Breast epithelium (tissue), 4 donors: ENCODE results near the gene SCN3A. TPM values are rescaled to one million over a fixed set of nuclear protein-coding genes. Genes with fewer than 3 reads are reported as not detected.

Experiments
- DNase-seq, 2 donors: peaks; one replicate each; pipeline ENCODE4 v3.0.0-alpha.2; 2019; ENCODE audit warnings: low spot score in 2 of 2
- H3K27ac ChIP-seq, 2 donors: fragments of 200-600 bp; sonication (generic) in 1 of 2; one replicate each; pipeline ENCODE4 v1.5.1; 2016 to 2019; ENCODE audit warnings: mild to moderate bottlenecking in 1 of 2
- H3K27me3 ChIP-seq, 2 donors: fragments of 200-600 bp; sonication (generic) in 1 of 2; one replicate each; pipeline versions ENCODE4 v1.5.1 to v1.6.0; 2017 to 2019; ENCODE audit warnings: control low read depth in 1 of 2, mild to moderate bottlenecking in 1 of 2
- H3K36me3 ChIP-seq: fragments of 200-600 bp; one replicate; pipeline ENCODE4 v1.5.1; 2019
- H3K4me1 ChIP-seq, 2 donors: fragments of 200-600 bp; sonication (generic); one replicate each; pipeline ENCODE4 v1.5.1; 2016 to 2019; ENCODE audit warnings: control low read depth in 1 of 2
- H3K4me3 ChIP-seq, 3 donors: fragments of 200-600 bp; sonication (generic); 1 replicate in 2 of 3; 2 replicates in 1 of 3; pipeline ENCODE4 v1.5.1; 2016 to 2019; ENCODE audit warnings: mild to moderate bottlenecking in 3 of 3, moderate library complexity in 2 of 3
- H3K9me3 ChIP-seq, 2 donors: fragments of 200-600 bp; sonication (generic) in 1 of 2; one replicate each; pipeline ENCODE4 v1.5.1; 2016 to 2019; ENCODE audit warnings: control low read depth in 1 of 2
- CTCF ChIP-seq, 3 donors: fragments of 450-650 bp; IDR thresholded peaks; one replicate each; pipeline ENCODE4 v1.5.1; 2016 to 2017; ENCODE audit warnings: antibody characterized with exemption in 3 of 3, mild to moderate bottlenecking in 3 of 3, moderate library complexity in 3 of 3
- POLR2A ChIP-seq: fragments of 450-650 bp; IDR thresholded peaks from one replicate; pipeline ENCODE4 v1.6.1; 2016; ENCODE audit warnings: antibody characterized with exemption, mild to moderate bottlenecking, moderate library complexity
- POLR2AphosphoS5 ChIP-seq, 3 donors: sonication (generic); formaldehyde crosslinking; IDR thresholded peaks; one replicate each; pipeline ENCODE4 v1.6.1; 2017; ENCODE audit warnings: antibody characterized with exemption in 3 of 3
- intact Hi-C: fragments of 100-400 bp; cut with DNase I; formaldehyde crosslinking; loops from one replicate; pipeline ENCODE4 v1.15.1; 2023; ENCODE audit warnings: low total_unique reads
- total RNA-seq, 3 donors: library from RNA; depleted of rRNA; stranded (reverse); fragments of >200 nt; gene quantifications; one replicate each; pipeline ENCODE4 v1.1.0, GENCODE V29; 2016

The SCN3A gene
- total RNA-seq, 3 donors from 2014 or later, result 0.64 to 5.3 (median 1.6) TPM

- TF ChIP-seq CTCF (IDR thresholded peaks at IDR 0.05), result no peak
- TF ChIP-seq POLR2A, result no peak
- no peak for TF ChIP-seq POLR2AphosphoS5 (IDR thresholded peaks at IDR 0.05)
- intact Hi-C loops, result no loop called here
- H3K27me3 ChIP-seq, result no peaks in the 10 kb centered on the region
- no peak overlapping the region for H3K4me3 ChIP-seq
- H3K9me3 ChIP-seq, result no peaks in the 10 kb centered on the region
- H3K36me3 ChIP-seq, result no peaks in the 10 kb centered on the region
- H3K4me1 ChIP-seq, result no peaks in the 10 kb centered on the region
- DNase-seq, result no peak
- no peak overlapping the region for H3K27ac ChIP-seq
These were observed 77.6 kb downstream of the SCN3A start for GRCh38 chr2:165126244-165126643.

- no peak overlapping the region for H3K4me3 ChIP-seq
- no peaks in the 10 kb centered on the region for H3K4me1 ChIP-seq
- no peak for DNase-seq
- no peaks in the 10 kb centered on the region for H3K36me3 ChIP-seq
- H3K27me3 ChIP-seq, result no peaks in the 10 kb centered on the region
- no peaks in the 10 kb centered on the region for H3K9me3 ChIP-seq
- no peak for TF ChIP-seq POLR2A
- no peak for TF ChIP-seq CTCF (IDR thresholded peaks at IDR 0.05)
- TF ChIP-seq POLR2AphosphoS5 (IDR thresholded peaks at IDR 0.05), result no peak
- H3K27ac ChIP-seq, result no peak overlapping the region
- intact Hi-C loops, result no loop called here
These were observed 81.3 kb downstream of the SCN3A start for GRCh38 chr2:165122521-165122920.

- Histone ChIP-seq H3K9me3 (no peaks in the 10 kb centered on the region), H3K4me3 (no peak overlapping the region), H3K27ac (no peak overlapping the region), H3K4me1 (no peaks in the 10 kb centered on the region), H3K36me3 (no peaks in the 10 kb centered on the region), H3K27me3 (no peaks in the 10 kb centered on the region)
- no peak for DNase-seq
- intact Hi-C loops, result no loop called here
- TF ChIP-seq CTCF (IDR thresholded peaks at IDR 0.05), result no peak
- TF ChIP-seq POLR2A, result no peak
- TF ChIP-seq POLR2AphosphoS5 (IDR thresholded peaks at IDR 0.05), result no peak
These were observed 82.9 kb downstream of the SCN3A start for GRCh38 chr2:165120740-165121467.

GRCh38 chr2:165115258-165115657 lies 88.6 kb downstream of the SCN3A start:
- Histone ChIP-seq H3K27me3 (no peaks in the 10 kb centered on the region), H3K9me3 (no peaks in the 10 kb centered on the region), H3K4me3 (no peak overlapping the region), H3K36me3 (no peaks in the 10 kb centered on the region), H3K27ac (no peak overlapping the region), H3K4me1 (no peaks in the 10 kb centered on the region)
- TF ChIP-seq POLR2AphosphoS5 (IDR thresholded peaks at IDR 0.05) (no peak), POLR2A (no peak), CTCF (IDR thresholded peaks at IDR 0.05) (no peak)
- DNase-seq, result no peak
- intact Hi-C loops, result no loop called here

- intact Hi-C loops, result no loop called here
- H3K4me1 ChIP-seq, result no peaks in the 10 kb centered on the region
- no peak overlapping the region for H3K27ac ChIP-seq
- no peak for TF ChIP-seq POLR2A
- TF ChIP-seq POLR2AphosphoS5 (IDR thresholded peaks at IDR 0.05), result no peak
- TF ChIP-seq CTCF (IDR thresholded peaks at IDR 0.05), result no peak
- no peaks in the 10 kb centered on the region for H3K27me3 ChIP-seq
- no peaks in the 10 kb centered on the region for H3K36me3 ChIP-seq
- no peak overlapping the region for H3K4me3 ChIP-seq
- no peak for DNase-seq
- H3K9me3 ChIP-seq, result no peaks in the 10 kb centered on the region
These were observed 89.4 kb downstream of the SCN3A start for GRCh38 chr2:165114346-165114939.
